ENCODE data around the gene PTOV1.

- TF ChIP-seq POLR2AphosphoS5 (IDR thresholded peaks at IDR 0.05; ENCODE audit: low read depth, low read length) = no peak
- no peak for TF ChIP-seq PAX5 (IDR thresholded peaks at IDR 0.05; ENCODE audit: insufficient read depth, low read length, severe bottlenecking)
- no peak for TF ChIP-seq TAF1 (IDR thresholded peaks at IDR 0.05; ENCODE audit: low read depth, low read length)
- no peak for TF ChIP-seq POLR2A (IDR thresholded peaks at IDR 0.05; ENCODE audit: low read depth, low read length)
- TF ChIP-seq POU2F2 (IDR thresholded peaks at IDR 0.05; ENCODE audit: low read depth, low read length) = no peak
These were observed 41.6 kb upstream of the PTOV1 start for GRCh38 chr19:49809160-49809940.

Data from GM12891 (cell line).